ENCODE measurements around the gene SYNC. TPM values are rescaled to one million over a fixed set of nuclear protein-coding genes. Genes with fewer than 3 reads are reported as not detected.
A peak's percentile ranks its signal among the peaks of the same experiment; 100 is the strongest.
"Not testable (repeated sequence)": the region's sequence is repeated elsewhere in the genome, so short reads cannot be mapped to it uniquely, and the experiment has no call there.

SYNC gene
- total RNA-seq, 1 donor from 2014 or later = 13.9 TPM

DNA sequence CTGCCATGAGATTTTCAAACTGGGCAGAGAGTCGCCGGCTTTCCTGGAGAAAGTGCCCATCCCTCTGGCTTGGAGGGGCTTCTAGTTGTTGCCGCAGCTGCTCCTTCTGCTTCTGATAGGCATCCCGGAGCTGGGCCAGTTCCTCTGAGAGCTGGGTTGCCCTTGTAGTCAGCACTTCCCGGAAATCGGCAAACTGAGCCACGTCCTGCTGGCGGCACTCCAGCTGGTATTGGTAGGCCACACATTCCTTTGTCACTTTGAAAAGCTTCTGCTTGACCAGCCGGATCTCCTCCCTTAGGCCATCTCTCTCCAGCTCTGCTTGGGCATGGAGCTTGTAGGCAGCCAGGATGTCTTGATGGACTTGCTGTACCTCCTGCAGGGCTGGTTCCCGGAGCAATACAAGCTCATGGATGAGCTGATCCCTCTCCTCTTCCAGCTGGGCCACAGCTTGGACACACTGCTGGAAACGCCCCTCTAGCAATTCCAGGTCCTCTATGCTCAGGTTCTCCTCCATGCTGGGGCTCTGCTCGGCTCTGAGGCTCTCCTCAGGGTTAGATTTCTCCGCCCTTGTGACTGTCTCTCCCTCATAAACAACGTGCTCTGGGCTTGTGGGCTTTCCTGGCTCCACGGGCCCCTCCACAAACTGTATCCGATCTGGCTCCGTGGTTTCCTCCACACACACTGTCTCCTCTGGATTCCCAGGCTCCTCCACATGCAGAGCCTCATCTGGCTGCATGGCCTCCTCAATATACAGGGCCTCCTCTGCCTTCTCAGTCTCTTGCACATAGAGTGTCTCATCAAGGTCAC is 7.3 kb downstream of the SYNC start:
- DNase-seq (ENCODE audit: low read depth in 2 of 2) = peak; percentile 68 to 78

DNA sequence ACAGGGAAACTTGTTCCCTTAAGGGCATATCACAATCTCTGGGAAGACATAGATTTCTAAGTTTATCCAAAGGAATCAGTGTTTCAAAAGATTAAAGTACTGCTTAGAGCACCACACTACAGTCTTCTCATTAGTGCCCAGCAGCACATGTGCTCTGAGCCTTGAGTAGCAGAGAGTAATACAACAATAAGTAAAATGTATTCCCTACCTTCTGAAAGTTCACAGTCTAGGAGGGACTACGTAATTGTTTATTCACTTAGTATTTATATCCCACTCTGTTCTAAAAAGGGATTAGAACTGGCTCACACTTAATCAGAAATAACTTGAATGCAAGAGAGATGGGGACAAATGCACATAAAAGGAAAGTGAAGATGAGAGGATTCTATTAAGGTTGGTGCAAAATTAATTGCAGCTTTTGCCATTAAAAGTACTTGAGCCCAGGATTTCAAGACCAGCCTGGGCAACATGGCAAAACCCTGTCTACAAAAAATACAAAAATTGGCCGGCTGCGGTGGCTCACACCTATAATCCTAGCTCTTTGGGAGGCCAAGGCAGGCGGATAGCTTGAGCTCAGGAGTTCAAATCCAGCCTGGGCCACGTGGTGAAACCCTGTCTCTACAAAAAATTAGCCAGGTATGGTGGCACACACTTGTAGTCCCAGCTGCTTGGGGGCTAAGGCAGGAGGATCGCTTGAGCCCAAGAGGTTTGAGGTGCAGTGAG is 9.0 kb downstream of the SYNC start:
- DNase-seq (ENCODE audit: low read depth in 2 of 2) = no peak

DNA sequence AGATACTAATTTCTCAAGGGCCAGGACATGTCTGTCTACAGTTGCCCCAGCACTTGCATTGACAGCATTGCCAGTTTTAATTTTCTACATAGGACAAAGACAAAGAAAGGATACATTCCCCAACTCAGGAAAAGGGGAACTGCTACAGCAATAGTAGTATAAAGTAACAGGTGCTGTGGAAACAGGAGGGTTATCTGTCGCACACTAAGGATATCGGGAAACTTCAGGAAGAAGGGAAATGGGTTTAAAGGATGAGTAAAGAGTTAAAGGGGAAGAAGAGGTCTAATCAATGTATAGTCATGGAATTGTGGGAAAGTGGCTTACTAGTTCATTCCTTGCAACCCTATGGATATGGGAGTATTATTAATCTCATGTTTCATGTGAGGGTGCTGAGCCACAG is 16.2 kb downstream of the SYNC start:
- no peak for DNase-seq (ENCODE audit: low read depth in 2 of 2)

DNA sequence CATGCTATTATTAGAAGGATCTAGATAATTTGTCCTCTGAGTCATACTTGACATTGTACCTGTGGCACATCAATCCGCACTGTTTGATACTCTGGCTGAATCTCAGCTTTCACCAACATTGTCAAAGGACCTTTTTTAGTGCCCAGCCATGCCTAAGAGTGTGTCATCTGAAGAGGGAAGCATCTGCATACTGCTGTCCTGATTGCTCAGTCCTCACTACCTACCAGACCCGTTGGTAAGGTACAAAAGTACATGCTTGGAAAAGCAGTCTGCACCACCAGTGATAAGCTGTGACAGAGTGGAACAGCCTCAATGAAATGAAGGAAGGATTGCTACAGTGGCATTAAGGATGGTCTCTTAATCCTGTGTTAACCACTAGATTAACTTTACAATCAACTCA is 17.1 kb downstream of the SYNC start:
- no peak for DNase-seq (ENCODE audit: low read depth in 2 of 2)

DNA sequence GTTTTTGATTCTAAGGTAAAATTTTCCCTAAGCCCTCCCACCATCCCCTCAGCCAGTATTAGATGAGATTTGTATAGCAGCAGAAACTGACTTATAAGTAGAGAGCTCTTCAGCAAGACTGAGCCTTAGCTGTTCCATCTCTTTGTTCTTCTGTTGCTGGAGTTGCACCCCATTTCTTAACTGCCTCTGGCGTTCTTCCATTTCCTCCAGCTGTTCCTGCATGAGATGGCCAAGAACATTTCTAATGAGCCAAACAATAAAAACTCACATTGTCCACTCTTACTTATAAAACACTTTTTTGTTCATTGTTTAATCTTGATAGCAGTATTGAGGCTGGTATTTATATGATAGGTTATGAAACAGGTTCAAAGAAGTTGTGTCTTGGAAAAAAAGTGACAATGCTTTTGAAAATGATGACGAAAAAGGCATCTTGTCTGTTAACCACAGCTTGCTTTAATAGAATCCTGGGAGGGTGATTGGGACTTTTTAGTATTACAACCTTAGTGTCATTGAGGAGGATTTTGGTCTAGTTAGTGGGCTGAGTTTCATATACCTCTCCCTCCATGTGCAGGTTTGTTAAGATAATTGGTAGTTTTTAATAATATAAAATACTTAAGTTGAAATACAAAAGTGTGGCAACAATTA is 18.3 kb downstream of the SYNC start:
- DNase-seq (ENCODE audit: low read depth in 2 of 2) = peak in 1 of 2 donors; percentile 55

DNA sequence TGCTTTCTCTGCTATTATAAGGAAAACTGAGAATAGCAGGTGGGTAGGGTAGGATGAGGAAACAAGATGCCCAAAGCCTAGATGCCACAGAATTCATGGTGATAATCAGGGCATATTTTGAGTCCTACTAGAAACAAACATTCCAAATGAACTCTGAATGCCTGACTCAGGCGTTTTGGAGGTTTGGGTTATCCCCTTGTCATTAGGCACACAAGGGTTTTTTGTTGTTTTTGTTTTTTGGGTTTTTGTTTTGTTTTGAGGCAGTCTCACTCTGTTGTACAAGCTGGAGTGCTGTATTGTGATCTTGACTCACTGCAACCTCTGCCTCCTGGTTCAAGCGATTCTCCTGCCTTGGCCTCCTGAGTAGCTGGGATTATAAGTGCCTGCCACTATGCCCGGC is 19.2 kb downstream of the SYNC start:
- no peak for DNase-seq (ENCODE audit: low read depth in 2 of 2)

DNA sequence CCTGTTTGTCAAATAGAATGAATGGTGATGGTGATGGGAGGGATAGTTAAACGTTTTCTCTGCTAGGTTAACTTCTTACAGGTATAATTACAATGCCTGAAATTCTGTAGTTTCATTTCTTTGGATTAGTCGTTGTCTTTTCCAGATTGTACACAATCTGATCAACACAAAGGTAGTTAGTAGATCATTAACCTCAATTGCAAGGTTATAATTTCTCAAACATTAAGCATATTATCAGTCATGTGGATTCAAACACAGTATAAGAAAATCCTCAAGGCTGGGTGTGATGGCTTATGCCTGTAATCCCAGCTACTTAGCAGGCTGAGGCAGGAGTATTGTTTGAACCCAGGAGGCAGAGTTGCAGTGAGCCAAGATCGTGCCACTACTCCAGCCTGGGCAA is 20.6 kb downstream of the SYNC start:
- DNase-seq (ENCODE audit: low read depth in 2 of 2) = no peak

DNA sequence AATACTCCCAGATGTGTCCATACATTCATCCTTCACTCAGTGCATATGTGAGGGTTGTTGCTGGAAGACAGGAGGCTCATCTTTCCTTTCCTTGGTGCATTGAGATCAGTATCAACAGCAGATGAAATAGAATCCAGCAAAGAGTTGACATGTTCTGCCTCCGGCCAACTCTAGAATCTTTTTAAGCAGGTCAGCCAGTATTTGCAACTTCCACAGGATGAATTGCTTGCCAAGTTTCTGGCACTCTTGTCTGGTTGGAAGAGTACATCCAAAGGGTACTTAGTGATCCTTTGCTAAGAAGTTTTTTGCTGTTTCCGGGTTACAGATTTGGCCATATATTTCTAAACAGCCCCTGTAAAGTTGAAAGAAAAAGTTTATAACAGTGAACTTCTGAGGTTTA is 21.1 kb downstream of the SYNC start:
- peak; percentile 31 to 48 for DNase-seq (ENCODE audit: low read depth in 2 of 2)

DNA sequence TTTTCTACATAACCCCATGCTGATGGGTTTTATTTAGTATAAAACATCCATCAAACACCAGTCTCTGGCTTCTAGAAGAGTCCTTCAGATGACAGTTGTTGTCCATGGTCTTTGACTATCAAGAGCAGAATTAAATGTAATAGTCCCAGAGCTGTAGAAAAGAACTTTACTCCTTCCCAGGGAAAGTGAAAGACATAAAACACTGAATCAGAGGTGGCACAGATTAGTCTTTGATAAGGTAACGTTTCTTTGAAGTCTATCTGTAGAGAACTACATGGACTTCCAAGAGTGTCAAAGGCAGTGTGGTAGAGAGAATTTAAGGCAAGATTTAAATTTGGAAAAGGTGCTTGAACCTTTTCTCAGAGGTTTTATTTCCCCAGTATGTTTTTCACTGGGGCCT is 21.9 kb downstream of the SYNC start:
- no peak for DNase-seq (ENCODE audit: low read depth in 2 of 2)

DNA sequence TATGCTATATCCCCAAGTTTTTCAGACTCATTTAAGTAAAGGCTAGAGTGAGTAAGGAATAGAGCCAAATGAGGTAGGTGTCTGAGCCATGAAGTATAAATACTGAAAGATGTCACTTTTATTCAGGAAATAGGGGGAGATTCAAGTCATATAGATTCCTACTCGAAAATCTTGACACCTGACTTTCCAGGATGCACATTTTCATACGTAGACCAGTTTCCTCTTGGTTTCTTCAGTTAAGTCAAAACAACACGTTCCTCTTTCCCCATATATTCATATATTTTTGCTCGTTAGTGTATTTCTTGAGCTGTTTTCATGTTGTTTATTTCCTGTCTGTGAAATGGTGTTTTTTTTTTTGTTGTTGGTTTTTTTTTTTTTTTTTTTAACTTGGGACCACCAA is 22.6 kb downstream of the SYNC start:
- DNase-seq (ENCODE audit: low read depth in 2 of 2) = not testable (repeated sequence)

DNA sequence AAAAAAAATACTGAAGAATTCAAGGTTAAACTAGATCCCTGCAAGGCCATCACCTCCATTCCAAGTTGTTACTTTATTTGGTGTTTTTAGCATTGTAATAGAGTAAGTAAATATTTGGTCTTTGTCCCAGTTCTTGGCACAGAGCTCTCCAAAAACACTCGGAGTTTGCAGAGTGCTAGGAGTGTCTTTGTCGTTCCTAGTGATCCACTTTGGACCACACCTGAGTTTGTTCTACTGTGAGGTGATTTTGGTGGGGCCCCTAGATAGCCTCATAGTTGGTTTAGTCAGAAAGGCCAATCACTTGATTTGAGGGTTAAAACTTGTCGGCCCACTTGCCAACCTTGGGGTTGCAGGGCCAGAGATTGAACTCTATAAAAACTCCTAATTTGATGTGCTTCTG is 25.6 kb downstream of the SYNC start:
- DNase-seq (ENCODE audit: low read depth in 2 of 2) = no peak

DNA sequence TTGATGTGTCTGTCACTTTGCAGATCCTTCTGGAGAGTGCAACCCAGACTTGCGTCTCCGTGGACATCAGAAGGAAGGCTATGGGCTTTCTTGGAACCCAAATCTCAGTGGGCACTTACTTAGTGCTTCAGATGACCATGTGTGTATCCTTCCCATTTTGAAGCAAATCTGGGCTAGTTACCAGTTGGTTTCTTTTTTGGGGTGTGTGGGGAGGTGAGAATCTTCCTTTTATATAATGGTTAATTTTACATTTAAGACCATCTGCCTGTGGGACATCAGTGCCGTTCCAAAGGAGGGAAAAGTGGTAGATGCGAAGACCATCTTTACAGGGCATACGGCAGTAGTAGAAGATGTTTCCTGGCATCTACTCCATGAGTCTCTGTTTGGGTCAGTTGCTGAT is 33.9 kb downstream of the SYNC start:
- not testable (repeated sequence) for DNase-seq (ENCODE audit: low read depth in 2 of 2)

DNA sequence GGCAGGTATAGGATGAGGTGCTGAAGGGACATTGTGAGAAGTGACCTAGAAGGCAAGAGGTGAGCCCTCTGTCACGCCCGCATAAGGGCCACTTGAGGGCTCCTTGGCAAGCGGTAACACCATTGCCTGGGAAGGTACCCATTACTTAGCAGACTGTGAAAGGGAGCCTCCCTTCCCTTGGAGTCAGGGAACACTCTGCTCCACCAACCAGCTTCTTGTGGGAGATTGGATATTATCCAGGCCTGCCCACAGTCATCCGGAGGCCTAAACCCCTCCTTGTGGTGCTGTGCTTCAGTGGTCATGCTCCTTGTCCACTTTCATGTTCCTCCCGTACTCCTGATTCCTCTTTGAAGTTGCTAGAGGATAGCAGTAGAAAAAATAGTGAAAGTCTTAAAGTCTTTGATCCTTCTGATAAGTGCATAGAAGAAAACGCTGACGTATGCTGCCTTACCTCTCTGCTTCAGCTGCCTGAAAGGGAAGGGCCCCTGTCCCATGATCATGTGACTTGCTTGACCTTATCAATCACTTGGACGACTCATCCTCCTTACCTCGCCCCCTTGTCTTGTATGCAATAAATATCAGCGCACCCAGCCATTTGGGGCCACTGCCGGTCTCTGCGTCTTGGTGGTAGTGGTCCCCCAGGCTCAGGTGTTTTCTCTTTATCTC is 35.5 kb downstream of the SYNC start:
- no peak for DNase-seq (ENCODE audit: low read depth in 2 of 2)

DNA sequence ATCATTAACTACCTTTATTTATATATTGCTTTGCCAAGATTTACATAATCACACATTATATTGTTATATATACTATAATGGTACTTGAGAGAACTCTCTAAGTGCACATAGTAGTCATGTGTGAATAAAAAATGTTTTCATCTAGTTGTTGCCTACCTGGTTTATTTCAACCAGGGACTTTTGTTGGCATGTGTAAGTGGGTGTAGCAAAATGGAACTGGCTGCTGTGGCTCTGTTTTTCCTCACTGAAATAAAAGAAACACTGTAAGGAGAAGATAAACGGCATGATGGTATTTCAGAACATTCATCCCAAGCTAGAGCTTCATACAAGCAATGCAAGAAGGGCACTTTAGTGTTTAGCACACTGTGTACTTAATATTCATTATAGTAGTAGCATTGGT is 36.7 kb downstream of the SYNC start:
- DNase-seq (ENCODE audit: low read depth in 2 of 2) = no peak

DNA sequence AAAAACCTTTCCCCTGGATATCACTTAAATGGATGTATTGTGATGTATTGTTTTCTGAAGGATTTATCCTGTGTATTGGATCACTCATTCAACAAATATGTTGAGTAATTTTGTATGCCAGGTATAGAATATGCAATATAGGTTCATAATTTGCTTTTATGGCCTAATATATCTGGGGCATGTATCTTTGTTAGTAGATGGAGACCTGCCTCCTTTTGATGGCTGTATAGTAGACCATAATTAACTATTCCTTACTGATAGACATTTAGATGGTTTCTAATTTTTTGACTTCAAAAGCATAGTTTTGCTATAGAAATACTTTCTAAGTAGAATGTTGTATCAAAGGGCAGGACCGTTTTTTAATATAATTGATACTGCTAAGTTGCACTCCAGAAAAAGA is 43.0 kb downstream of the SYNC start:
- DNase-seq (ENCODE audit: low read depth in 2 of 2) = no peak

DNA sequence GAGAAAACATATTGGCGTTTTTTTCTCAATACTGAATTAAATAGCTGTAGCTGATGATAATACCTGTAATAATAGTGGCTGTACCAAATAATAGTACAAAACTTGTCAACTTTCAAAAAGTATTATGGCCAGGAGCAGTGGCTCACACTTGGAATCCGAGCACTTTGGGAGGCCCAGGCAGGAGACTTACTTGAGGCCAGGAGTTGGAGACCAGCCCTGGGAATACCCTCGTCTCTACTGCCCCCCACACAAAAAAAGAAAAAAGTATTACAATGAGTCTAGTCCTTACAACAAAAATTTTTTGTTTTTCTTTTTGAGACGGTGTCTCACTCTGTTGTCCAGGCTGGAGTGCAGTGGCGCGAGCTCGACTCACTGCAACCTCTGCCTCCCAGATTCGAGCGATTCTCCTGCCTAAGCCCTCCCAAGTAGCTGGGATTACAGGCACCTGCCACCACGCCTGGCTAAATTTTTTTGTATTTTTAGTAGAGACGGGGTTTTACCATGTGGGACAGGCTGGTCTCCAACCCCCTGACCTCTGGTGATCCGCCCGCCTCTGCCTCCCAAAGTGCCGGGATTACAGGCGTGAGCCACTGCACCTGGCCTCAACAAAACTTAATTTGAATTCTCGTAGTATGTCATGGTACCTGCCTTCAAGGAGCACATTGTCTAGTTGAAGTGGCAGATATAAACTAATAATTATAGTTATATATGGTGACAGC is 50.2 kb downstream of the SYNC start:
- no peak for DNase-seq (ENCODE audit: low read depth in 2 of 2)

DNA sequence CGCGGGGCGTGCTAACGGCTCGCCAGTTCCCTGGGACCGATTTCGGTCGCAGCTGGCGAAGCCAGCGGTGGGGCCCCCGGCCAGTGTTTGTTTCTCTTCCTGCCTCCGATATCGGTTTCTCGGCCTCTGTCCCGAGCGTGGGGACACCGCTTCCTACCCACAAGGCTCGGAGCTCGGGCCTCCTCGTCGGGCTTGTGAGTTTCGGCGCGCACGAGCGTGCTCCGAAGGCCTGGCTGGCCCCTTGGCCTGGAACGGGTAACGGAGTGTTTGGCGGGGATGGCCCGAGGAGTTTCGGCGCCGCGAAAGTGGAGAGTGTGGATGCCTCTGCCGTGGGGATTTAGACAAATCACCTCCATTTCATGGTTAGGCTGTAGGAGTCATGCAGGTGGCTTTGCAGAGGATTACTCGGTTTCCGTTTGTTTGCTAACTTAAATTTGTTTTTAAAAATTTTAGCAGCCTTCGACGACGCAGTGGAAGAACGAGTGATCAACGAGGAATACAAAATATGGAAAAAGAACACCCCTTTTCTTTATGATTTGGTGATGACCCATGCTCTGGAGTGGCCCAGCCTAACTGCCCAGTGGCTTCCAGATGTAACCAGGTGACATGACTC is 51.0 kb downstream of the SYNC start:
- DNase-seq (ENCODE audit: low read depth in 2 of 2) = no peak

DNA sequence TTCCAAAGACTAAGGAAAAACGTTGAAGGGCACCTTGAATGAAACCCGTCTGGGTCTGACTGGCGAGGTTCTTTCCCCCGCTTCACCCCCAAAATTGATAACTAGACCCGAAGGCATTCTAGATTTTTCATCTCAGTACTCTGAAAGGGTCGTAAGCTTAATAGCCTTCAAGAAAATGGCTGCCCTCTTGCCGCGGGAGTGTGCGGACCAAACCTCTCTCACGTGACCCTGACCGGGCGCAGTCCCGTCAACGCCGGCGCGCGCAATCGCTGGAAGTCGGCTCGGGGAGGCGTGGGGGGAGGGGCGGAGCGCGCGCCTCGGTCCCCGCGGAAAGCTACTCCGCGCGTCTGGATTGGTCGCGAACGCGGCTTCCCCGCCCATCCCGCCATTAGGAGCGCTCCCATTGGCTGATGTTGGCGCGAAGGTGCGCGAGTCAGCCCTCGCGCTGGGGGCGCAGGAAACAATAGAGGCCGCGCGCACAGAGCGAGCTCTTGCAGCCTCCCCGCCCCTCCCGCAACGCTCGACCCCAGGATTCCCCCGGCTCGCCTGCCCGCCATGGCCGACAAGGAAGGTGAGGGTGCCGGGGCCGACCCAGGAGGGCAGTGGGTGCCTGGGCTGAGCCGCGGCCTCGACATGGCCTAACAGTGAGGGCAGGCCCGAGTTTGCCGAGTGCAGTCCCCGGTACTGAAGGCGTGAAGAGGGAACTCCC is 51.7 kb downstream of the SYNC start, which contains the start of gene RBBP4:
RBBP4 (plus strand) TSS at position 457 of the 709 bp plus-strand sequence; CDS start at position 556, 99 bp downstream.
- DNase-seq (ENCODE audit: low read depth in 2 of 2) = peak; percentile 99

DNA sequence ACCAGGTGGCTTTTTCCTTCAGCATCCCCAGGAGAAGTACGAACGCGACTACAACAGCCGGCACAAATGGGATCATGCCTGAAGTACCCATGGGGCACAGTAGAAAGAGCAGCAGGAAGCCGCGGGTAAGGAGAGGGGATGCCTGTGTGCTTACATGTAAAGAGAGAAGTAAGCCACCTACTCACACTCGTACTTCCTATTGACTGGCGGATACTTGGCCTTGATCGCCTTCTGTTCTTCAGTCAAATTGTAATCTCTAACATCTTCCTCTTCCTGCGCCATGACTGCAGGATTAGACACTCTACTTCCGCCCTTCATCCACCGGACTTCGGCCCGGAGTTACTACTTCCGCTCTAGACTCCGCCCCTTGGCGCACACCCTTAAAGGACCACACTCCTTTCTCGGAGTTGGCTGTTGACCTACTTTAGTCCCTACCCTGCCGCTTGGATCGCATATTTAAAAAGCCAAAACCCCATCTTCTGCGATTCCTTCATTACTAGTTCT is 52.3 kb downstream of the SYNC start, which contains the start of gene ZBTB8OS:
ZBTB8OS (minus strand) TSS at position 303 of the 504 bp plus-strand sequence; CDS start at position 282, 21 bp downstream.
- DNase-seq (ENCODE audit: low read depth in 2 of 2) = peak; percentile 93 to 97
